KBM-7 (cell line): ENCODE results near the gene RNF41.
A peak's percentile ranks its signal among the peaks of the same experiment; 100 is the strongest.

Source experiments
- DNase-seq: peaks from one replicate; pipeline ENCODE4 v3.0.0-alpha.2; 2015
- in situ Hi-C: fragments of 300-500 bp; cut with MboI; formaldehyde crosslinking; loops from 2 replicates; pipeline ENCODE4 v1.14.3; 2020; ENCODE audit warnings: low sequenced_read_pairs, low pct_unique_long_range_greater_than_20kb, mixed read lengths

The RNF41 gene

GRCh38 chr12:56248711-56249110 is 27.0 kb upstream of the RNF41 start:
- in situ Hi-C loops: no loop called here
- no peak for DNase-seq

GRCh38 chr12:56247923-56248322 is 26.2 kb upstream of the RNF41 start:
- no peak for DNase-seq
- in situ Hi-C loops: no loop called here

GRCh38 chr12:56244494-56244893 is 22.8 kb upstream of the RNF41 start:
- in situ Hi-C loops: no loop called here

GRCh38 chr12:56243731-56244181 is 22.0 kb upstream of the RNF41 start:
- no peak for DNase-seq
- in situ Hi-C loops: no loop called here

More at GRCh38 chr12:56244494-56244893, 22.8 kb upstream of the RNF41 start:
- DNase-seq: no peak

- no peak for DNase-seq
- in situ Hi-C loops: no loop called here
These were observed 21.3 kb upstream of the RNF41 start for GRCh38 chr12:56242986-56243385.

GRCh38 chr12:56241424-56242303 is 19.9 kb upstream of the RNF41 start:
- no peak for DNase-seq

GRCh38 chr12:56237552-56237951 is 15.8 kb upstream of the RNF41 start:
- no peak for DNase-seq

More at GRCh38 chr12:56241424-56242303, 19.9 kb upstream of the RNF41 start:
- in situ Hi-C loops: no loop called here

GRCh38 chr12:56236985-56237384 is 15.3 kb upstream of the RNF41 start:
- in situ Hi-C loops: no loop called here
- DNase-seq: no peak

More at GRCh38 chr12:56237552-56237951, 15.8 kb upstream of the RNF41 start:
- in situ Hi-C loops: no loop called here

GRCh38 chr12:56236091-56236490 is 14.4 kb upstream of the RNF41 start:
- no peak for DNase-seq
- in situ Hi-C loops: no loop called here

- no peak for DNase-seq
- in situ Hi-C loops: no loop called here
These were observed 13.2 kb upstream of the RNF41 start for GRCh38 chr12:56234746-56235436.

GRCh38 chr12:56231184-56231582 is 9.5 kb upstream of the RNF41 start:
- no peak for DNase-seq
- in situ Hi-C loops: no loop called here

- in situ Hi-C loops: no loop called here
- DNase-seq: no peak
These were observed 8.9 kb upstream of the RNF41 start for GRCh38 chr12:56230432-56231183.

GRCh38 chr12:56229916-56230431 is 8.3 kb upstream of the RNF41 start, which contains the start of gene SLC39A5:
TSS of gene SLC39A5 (plus strand) at chr12:56230051. CDS start at chr12:56231275, 1,224 bp downstream.
- DNase-seq: peak; percentile 12
- in situ Hi-C loops: no loop called here

GRCh38 chr12:56229082-56229481 is 7.4 kb upstream of the RNF41 start:
- DNase-seq: no peak

GRCh38 chr12:56224954-56225353 is 3.2 kb upstream of the RNF41 start:
- no peak for DNase-seq
- in situ Hi-C loops: no loop called here

More at GRCh38 chr12:56229082-56229481, 7.4 kb upstream of the RNF41 start:
- in situ Hi-C loops: no loop called here

- in situ Hi-C loops: no loop called here
- peak; percentile 98 for DNase-seq
These were observed 2.5 kb upstream of the RNF41 start, which contains the start of gene NABP2 for GRCh38 chr12:56224102-56224701. TSS of gene NABP2 (plus strand) at chr12:56224342. CDS start at chr12:56224857, 515 bp downstream.

- in situ Hi-C loops: no loop called here
These were observed 1.9 kb upstream of the RNF41 start for GRCh38 chr12:56223571-56224101.

GRCh38 chr12:56222531-56222895 is 791 bp upstream of the RNF41 start:
- DNase-seq: no peak
- in situ Hi-C loops: no loop called here

More at GRCh38 chr12:56223571-56224101, 1.9 kb upstream of the RNF41 start:
- no peak for DNase-seq
